SK-N-MC (cell line): Measurements from ENCODE around the gene ATP2B2.

Experiments
- EZH2 ChIP-seq: fragments of 200-600 bp; sonication (generic); IDR thresholded peaks from one replicate; pipeline ENCODE4 v1.6.1; 2017; ENCODE audit warnings: antibody characterized with exemption
- FOXP2 ChIP-seq: optimal IDR thresholded peaks from 2 replicates; pipeline ENCODE3; 2011; ENCODE audit warnings: mild to moderate bottlenecking, moderate library complexity; ENCODE audit not compliant: insufficient read depth; ENCODE audit errors: extremely low read length, control extremely low read depth
- POLR2AphosphoS5 ChIP-seq: IDR thresholded peaks from 2 replicates; pipeline ENCODE4 v1.6.1; 2012; ENCODE audit warnings: mild to moderate bottlenecking, low read depth, low read length, borderline replicate concordance

- TF ChIP-seq POLR2AphosphoS5 = no peak
- no peak for TF ChIP-seq EZH2
- no peak for TF ChIP-seq FOXP2
Measured at GRCh38 chr3:10303105-10303504, 202.3 kb downstream of the ATP2B2 start.
